ENCODE data around the gene SNX5.

Gene SNX5

GRCh38 chr20:17959257-17959627 lies 9.4 kb downstream of the SNX5 start:
- Mint-ChIP-seq H3K4me1 (ENCODE audit: low read depth) (peaks cover 70% of the 10 kb centered on the region), H3K27ac (peak overlapping the region; percentile 82), H3K36me3 (ENCODE audit: low read depth) (peaks cover 45% of the 10 kb centered on the region), H3K9me3 (no peaks in the 10 kb centered on the region), H3K27me3 (ENCODE audit: low read depth) (no peaks in the 10 kb centered on the region), H3K4me3 (peak overlapping the region; percentile 14)

DNA sequence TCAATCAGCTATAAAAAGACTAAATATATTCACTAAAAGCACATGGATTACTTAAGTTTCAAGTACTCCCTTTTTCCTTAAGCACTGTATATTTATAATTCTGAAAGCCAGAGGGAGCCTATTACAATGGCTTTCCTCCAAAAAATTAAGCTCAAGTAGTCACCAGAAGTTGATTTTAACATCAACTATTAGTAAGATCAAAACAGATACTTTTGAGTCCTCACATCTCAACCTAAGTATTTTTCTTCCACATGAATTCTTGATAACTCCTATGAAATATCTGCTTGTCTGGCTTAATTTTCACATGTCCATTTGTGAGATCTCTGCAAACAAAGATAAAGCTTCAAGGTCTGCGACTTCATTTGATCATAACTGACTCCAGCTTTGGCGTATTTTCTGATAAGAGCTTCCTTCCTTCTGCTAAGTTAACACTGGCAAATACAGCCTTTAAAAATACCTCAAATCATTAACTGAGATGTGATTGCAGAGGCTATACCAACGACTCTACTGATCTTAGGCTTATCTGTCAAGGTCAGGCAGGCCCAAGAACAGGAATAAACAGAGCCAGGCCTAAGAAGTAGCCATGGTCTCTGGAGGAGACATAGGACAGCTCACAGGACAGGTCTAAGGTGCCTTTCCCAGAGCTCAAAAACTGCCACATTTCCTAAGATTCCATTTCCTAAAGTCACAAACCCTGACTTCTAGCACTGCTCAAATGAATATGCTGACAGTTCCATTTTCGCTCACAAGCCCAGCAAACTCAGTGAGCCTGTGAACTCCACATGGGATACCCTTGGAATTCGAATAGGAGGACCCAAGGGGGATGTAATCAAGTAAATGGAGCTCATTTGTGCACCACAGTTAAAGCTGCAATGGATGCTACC lies 10.0 kb downstream of the SNX5 start:
- Mint-ChIP-seq H3K27me3 (ENCODE audit: low read depth) (no peaks in the 10 kb centered on the region), H3K4me3 (peak overlapping the region; percentile 19), H3K9me3 (no peaks in the 10 kb centered on the region), H3K36me3 (ENCODE audit: low read depth) (peaks cover 44% of the 10 kb centered on the region), H3K27ac (peak overlapping the region; percentile 82), H3K4me1 (ENCODE audit: low read depth) (peaks cover 69% of the 10 kb centered on the region)

DNA sequence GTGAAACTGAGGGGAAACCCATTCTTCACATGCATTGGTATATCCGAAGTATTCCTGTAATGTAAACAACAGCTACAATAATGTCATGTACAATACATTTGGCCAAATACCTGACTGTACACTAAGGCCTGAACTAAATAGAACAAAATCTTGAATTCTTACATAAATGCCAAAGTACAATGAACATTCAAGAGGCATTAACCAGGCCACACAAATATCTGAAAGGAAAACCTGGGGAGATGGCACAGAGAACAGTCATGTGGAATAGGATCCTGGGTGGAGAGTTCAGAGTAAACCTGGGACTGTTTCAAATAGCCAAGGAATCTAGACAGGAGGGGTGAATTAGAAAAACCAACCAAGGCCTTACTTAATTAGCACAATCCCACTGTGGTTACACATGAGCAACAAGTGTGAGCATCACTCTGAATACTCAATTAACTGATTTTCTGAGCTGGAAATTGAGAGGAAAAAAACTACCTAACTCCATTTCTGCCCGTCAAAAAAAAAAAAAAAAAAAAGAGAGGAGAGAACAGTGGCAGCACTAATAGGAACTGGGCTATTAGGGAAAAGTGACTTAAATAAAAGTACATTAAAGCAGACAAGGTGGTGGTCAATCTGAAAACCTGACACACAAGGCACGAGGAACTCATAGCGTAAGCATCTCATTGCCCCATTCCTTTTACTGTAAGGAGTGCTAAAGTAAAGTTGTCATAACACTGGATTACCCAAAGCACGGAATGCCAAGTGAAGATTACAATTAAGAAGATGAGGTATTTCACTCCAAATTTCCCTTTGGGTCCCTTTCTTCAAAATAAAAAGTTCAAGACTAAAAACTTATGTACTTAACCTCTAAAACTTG lies 10.9 kb downstream of the SNX5 start:
- Mint-ChIP-seq H3K4me1 (ENCODE audit: low read depth) (peaks cover 64% of the 10 kb centered on the region), H3K36me3 (ENCODE audit: low read depth) (peaks cover 46% of the 10 kb centered on the region), H3K27ac (peak overlapping the region; percentile 29), H3K4me3 (no peak overlapping the region), H3K9me3 (no peaks in the 10 kb centered on the region), H3K27me3 (ENCODE audit: low read depth) (no peaks in the 10 kb centered on the region)

GRCh38 chr20:17956099-17956685 lies 12.4 kb downstream of the SNX5 start:
- Mint-ChIP-seq H3K27me3 (ENCODE audit: low read depth) (no peaks in the 10 kb centered on the region), H3K27ac (peak overlapping the region; percentile 73), H3K4me1 (ENCODE audit: low read depth) (peaks cover 52% of the 10 kb centered on the region), H3K9me3 (no peaks in the 10 kb centered on the region), H3K36me3 (ENCODE audit: low read depth) (peaks cover 52% of the 10 kb centered on the region), H3K4me3 (no peak overlapping the region)

DNA sequence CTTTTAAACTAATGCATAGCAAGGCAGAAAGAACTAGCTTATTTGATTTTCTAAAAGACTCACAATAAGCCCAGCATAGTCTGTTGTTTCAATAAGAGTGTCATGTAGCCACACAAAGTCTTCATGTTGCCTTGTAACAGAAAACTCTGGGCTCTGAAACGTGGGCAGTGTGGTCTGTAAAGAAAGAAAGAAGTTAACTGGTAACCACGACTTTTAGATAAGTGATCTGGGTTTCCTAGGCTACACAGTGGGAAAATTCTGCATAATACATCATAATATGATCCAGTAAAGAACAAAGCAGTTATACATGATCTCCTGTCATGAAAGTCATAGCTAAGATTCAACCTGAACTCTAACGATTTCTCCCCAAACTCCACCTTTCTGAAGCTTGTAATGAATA lies 13.3 kb downstream of the SNX5 start:
- H3K9me3 Mint-ChIP-seq: no peaks in the 10 kb centered on the region
- H3K27me3 Mint-ChIP-seq (ENCODE audit: low read depth): no peaks in the 10 kb centered on the region
- no peak overlapping the region for H3K4me3 Mint-ChIP-seq
- peaks cover 59% of the 10 kb centered on the region for H3K36me3 Mint-ChIP-seq (ENCODE audit: low read depth)
- peaks cover 47% of the 10 kb centered on the region for H3K4me1 Mint-ChIP-seq (ENCODE audit: low read depth)
- H3K27ac Mint-ChIP-seq: peak overlapping the region; percentile 73

DNA sequence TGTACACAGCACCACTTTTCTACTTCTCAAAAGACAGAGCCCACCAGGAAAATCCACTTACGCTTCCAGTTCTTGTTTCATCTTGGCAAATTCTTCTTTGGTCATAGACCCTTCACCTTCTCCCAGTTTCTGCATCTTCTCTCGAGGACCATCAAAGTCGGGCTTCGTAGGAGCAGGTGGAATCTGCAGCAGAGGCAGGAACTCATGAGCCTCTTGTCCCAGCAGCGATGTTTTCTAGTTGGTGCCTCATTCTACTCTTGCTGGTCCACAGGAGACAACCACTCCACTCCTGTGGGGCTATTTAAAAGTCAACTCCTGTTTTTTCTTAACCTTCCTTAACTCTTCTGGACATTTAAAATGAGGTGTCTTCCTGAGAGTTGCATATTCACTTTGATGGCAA lies 14.7 kb downstream of the SNX5 start:
- Mint-ChIP-seq H3K4me3 (no peak overlapping the region), H3K4me1 (ENCODE audit: low read depth) (peaks cover 38% of the 10 kb centered on the region), H3K27me3 (ENCODE audit: low read depth) (no peaks in the 10 kb centered on the region), H3K27ac (no peak overlapping the region), H3K9me3 (no peaks in the 10 kb centered on the region), H3K36me3 (ENCODE audit: low read depth) (peaks cover 64% of the 10 kb centered on the region)

DNA sequence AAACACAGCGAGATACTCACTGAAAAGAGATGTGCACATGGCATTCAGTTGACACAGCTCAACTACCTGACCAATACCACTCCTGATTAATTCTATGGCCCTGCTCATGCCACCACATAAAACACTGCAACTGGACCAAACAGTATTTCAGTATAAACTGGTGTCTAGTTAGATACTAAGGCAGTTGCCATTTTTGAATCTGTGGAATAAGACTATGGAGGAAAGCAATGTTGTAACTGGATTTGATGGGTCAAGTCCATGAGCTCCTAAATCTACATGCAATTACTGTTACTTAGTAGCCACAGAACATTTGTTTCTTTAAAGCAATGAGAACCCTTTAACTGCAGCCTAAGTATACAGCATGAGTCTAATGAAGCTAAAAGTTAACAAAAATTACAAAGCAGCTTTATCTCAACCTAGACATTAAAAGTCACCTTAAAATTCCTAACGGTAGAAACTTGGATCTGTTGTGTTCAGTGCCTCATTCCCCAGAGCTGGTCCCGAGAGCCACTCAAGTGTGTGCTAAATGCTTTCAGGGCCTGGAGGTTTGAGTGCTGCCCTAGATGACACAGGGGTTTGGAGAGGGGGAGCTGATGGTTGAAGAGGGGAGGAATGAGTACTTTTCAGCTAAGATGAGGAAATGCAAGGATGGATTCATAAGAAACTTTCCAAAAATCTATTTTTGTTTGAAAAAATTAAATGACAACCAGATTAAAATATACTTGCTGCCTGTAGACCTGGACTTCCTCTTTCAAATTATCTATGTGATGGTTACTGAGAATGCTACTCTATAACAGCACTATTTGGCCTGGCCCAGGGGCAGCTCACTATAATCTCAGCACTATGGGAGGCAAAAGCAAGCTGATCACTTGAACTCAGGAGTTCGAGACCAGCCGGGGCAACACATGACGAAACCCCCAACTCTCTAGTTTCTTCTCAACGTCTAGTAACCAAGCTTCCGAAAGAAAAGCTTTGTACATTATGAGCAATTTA lies 15.6 kb downstream of the SNX5 start:
- Mint-ChIP-seq H3K27me3 (ENCODE audit: low read depth) (no peaks in the 10 kb centered on the region), H3K27ac (peak overlapping the region; percentile 38), H3K4me1 (ENCODE audit: low read depth) (peaks cover 32% of the 10 kb centered on the region), H3K36me3 (ENCODE audit: low read depth) (peaks cover 71% of the 10 kb centered on the region), H3K9me3 (no peaks in the 10 kb centered on the region), H3K4me3 (no peak overlapping the region)

DNA sequence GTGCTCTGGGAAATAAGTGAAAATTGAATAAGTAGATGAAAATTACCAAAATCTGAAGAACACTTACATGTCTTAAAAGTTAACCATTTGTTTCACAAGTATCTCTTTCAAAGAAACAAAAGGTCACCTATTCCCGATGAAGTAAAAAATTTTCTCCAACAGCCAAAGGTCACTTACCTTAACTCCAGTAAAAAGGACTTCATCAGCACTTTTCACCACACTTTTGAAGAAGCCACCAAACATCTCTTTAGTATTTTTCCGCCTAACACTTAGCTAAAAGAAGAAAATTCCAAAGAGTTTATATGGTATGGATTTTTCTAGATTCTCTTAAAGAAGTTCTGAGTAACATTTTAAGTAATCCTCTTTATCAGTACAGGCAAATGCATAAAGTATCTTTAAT lies 17.3 kb downstream of the SNX5 start:
- no peaks in the 10 kb centered on the region for H3K27me3 Mint-ChIP-seq (ENCODE audit: low read depth)
- H3K36me3 Mint-ChIP-seq (ENCODE audit: low read depth): peaks cover 78% of the 10 kb centered on the region
- no peak overlapping the region for H3K4me3 Mint-ChIP-seq
- peaks cover 25% of the 10 kb centered on the region for H3K4me1 Mint-ChIP-seq (ENCODE audit: low read depth)
- no peak overlapping the region for H3K27ac Mint-ChIP-seq
- no peaks in the 10 kb centered on the region for H3K9me3 Mint-ChIP-seq

DNA sequence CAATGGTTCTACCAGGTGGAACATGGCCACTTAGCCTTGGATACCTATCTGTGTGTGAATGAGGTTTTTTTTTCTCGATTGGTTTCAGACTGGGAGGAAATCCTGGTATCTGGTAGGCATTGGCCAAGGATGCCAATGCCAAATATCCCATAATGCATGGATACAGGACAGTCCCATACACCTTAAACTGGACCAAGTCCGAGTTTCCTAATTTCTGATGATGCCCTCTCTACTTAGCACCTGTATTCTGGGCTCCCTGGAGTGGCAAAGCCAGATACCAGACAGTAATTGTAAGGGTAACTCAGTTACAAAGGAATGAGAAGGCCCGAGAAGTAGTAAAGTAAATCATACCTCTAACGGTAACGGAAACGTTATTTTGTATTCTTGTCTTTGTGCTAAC lies 17.9 kb downstream of the SNX5 start:
- Mint-ChIP-seq H3K4me1 (ENCODE audit: low read depth) (peaks cover 20% of the 10 kb centered on the region), H3K27me3 (ENCODE audit: low read depth) (no peaks in the 10 kb centered on the region), H3K4me3 (no peak overlapping the region), H3K27ac (no peak overlapping the region), H3K36me3 (ENCODE audit: low read depth) (peaks cover 76% of the 10 kb centered on the region), H3K9me3 (no peaks in the 10 kb centered on the region)

- Mint-ChIP-seq H3K9me3 (no peaks in the 10 kb centered on the region), H3K36me3 (ENCODE audit: low read depth) (peaks cover 75% of the 10 kb centered on the region), H3K4me3 (no peak overlapping the region), H3K27me3 (ENCODE audit: low read depth) (no peaks in the 10 kb centered on the region), H3K27ac (no peak overlapping the region), H3K4me1 (ENCODE audit: low read depth) (peaks cover 15% of the 10 kb centered on the region)
These were observed 18.7 kb downstream of the SNX5 start for GRCh38 chr20:17949899-17950298.

GRCh38 chr20:17948442-17948841 lies 20.2 kb downstream of the SNX5 start:
- Mint-ChIP-seq H3K27ac (no peak overlapping the region), H3K4me1 (ENCODE audit: low read depth) (peaks cover 14% of the 10 kb centered on the region), H3K4me3 (no peak overlapping the region), H3K27me3 (ENCODE audit: low read depth) (no peaks in the 10 kb centered on the region), H3K9me3 (no peaks in the 10 kb centered on the region), H3K36me3 (ENCODE audit: low read depth) (peaks cover 72% of the 10 kb centered on the region)

GRCh38 chr20:17947474-17947815 lies 21.1 kb downstream of the SNX5 start:
- Mint-ChIP-seq H3K4me1 (ENCODE audit: low read depth) (peaks cover 10% of the 10 kb centered on the region), H3K9me3 (no peaks in the 10 kb centered on the region), H3K36me3 (ENCODE audit: low read depth) (peaks cover 70% of the 10 kb centered on the region), H3K4me3 (no peak overlapping the region), H3K27ac (no peak overlapping the region), H3K27me3 (ENCODE audit: low read depth) (no peaks in the 10 kb centered on the region)

DNA sequence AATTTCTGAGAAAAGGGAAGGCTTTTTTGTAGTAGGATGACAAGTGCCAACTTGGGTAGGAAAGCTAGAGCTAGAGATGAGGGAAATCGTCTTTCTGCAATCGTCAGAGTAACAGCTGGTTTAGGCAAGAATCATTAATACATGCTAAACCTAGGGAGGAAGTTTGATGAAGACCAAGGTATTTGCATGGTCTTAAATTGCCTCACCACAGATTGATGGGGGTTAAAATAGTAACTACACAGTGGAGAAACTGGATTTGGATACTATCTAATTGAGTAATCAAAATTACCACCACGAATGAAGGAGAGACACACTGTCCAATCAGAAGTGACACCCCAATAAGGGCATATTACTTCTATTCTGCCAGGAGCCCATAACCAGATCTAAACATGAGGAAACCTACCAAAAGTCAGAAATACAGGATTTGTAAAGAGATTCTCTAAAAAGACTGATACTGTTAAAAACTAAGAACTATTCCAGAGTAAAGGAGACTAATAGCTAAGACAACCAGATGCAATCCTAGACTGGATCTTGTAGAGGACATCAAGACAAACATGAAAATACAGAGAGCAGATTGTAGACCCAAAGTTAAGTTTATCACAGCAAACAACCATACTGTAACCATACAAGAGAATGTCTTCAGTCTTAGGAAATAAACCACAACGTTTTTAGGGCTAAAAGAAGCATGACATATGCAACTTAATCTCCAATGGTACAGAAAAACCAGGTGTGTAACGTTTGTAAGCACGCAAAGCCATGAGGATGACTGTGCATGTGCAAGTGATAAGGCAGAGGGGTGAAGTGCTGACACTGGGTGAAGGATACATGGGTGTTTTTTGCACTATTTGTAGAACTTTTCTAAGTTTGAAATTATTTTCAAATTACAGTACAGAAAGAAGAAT lies 21.8 kb downstream of the SNX5 start:
- no peaks in the 10 kb centered on the region for H3K27me3 Mint-ChIP-seq (ENCODE audit: low read depth)
- peaks cover 11% of the 10 kb centered on the region for H3K4me1 Mint-ChIP-seq (ENCODE audit: low read depth)
- no peak overlapping the region for H3K4me3 Mint-ChIP-seq
- H3K27ac Mint-ChIP-seq: no peak overlapping the region
- peaks cover 70% of the 10 kb centered on the region for H3K36me3 Mint-ChIP-seq (ENCODE audit: low read depth)
- H3K9me3 Mint-ChIP-seq: no peaks in the 10 kb centered on the region
